Endothelial cell of umbilical vein (primary cell): ENCODE measurements around the gene DPH1.

Source experiments
- MAX ChIP-seq: IDR thresholded peaks from 2 replicates; pipeline ENCODE4 v1.6.1; 2011; ENCODE audit not compliant: insufficient read depth, insufficient read length
- POLR2A ChIP-seq: IDR thresholded peaks from 2 replicates; pipeline ENCODE4 v1.6.1; 2012; ENCODE audit warnings: low read depth, mild to moderate bottlenecking, control low read depth, low read length
- TF ChIP-seq, protein P1 (sequence below), 2 donors: IDR thresholded peaks; 1 replicate in 1 of 2; 2 replicates in 1 of 2; pipeline ENCODE4 v1.5.1; 2011; ENCODE audit warnings: low read length in 2 of 2, mild to moderate bottlenecking in 2 of 2, moderate library complexity in 2 of 2, control low read depth in 1 of 2, inconsistent platforms in 1 of 2, low read depth in 1 of 2; ENCODE audit not compliant: insufficient read depth in 1 of 2; ENCODE audit errors: extremely low read depth in 1 of 2

DNA sequence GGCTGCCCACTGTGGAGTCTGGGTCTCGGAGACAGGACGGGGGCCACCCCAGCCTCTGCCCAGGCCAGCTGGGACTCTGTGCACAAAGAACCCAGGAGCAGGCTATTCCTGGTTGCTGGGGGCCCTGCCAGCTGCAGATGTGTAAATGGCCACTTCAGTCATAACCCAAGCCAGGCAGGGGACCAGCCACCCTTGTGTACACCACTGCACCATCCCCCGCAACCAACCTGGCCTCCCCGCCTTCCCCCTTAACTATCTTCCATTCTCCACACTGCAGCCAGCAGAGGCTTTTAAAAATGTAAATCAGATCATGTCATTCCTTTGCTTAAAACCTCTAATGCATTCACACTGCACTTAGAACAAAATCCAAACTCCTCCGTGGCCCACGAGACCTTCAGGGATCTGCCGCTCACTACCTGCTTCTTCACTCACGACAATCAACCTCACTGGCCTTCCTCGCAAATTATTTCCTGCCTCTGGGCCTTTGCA lies 33.1 kb upstream of the DPH1 start:
- TF ChIP-seq, protein P1, sequence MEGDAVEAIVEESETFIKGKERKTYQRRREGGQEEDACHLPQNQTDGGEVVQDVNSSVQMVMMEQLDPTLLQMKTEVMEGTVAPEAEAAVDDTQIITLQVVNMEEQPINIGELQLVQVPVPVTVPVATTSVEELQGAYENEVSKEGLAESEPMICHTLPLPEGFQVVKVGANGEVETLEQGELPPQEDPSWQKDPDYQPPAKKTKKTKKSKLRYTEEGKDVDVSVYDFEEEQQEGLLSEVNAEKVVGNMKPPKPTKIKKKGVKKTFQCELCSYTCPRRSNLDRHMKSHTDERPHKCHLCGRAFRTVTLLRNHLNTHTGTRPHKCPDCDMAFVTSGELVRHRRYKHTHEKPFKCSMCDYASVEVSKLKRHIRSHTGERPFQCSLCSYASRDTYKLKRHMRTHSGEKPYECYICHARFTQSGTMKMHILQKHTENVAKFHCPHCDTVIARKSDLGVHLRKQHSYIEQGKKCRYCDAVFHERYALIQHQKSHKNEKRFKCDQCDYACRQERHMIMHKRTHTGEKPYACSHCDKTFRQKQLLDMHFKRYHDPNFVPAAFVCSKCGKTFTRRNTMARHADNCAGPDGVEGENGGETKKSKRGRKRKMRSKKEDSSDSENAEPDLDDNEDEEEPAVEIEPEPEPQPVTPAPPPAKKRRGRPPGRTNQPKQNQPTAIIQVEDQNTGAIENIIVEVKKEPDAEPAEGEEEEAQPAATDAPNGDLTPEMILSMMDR (IDR thresholded peaks at IDR 0.05; ENCODE audit: extremely low read depth in 1 of 2, insufficient read depth in 1 of 2, low read depth in 1 of 2, low read length in 2 of 2), result no peak
- no peak for TF ChIP-seq POLR2A
- TF ChIP-seq MAX, result no peak
